ENCODE measurements around the gene CSNK1G1. TPM values are rescaled to one million over a fixed set of nuclear protein-coding genes. Genes with fewer than 3 reads are reported as not detected.

CSNK1G1 gene
- total RNA-seq, 1 donor from 2014 or later: 23.5 TPM

DNA sequence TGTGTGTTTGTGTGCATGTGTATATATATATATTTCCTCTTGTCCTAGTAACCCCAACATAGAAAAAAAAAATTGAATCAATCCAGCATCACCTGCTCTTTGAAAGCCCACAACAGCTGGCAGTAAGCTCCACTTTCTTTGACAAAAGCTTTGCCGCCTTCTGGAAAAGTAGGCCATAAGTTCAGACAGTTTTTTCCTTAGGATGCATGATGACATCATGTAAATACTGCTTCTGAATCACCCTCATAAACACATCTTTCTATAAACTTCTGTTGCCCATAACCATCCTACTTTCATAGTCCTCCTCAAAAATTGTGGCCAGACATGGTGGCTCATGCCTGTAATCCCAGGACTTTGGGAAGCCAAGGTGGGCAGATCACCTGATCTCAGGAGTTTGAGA lies 67.4 kb downstream of the CSNK1G1 start:
- Histone ChIP-seq H3K4me3 (ENCODE audit: low read depth, low read length) (no peak overlapping the region), H3K36me3 (ENCODE audit: control insufficient read depth, insufficient read depth, low read length) (no peaks in the 10 kb centered on the region), H3K27me3 (ENCODE audit: control insufficient read depth, insufficient read depth, low read length) (no peaks in the 10 kb centered on the region)
- DNase-seq (ENCODE audit: low read depth): no peak
- TF ChIP-seq, protein P1, sequence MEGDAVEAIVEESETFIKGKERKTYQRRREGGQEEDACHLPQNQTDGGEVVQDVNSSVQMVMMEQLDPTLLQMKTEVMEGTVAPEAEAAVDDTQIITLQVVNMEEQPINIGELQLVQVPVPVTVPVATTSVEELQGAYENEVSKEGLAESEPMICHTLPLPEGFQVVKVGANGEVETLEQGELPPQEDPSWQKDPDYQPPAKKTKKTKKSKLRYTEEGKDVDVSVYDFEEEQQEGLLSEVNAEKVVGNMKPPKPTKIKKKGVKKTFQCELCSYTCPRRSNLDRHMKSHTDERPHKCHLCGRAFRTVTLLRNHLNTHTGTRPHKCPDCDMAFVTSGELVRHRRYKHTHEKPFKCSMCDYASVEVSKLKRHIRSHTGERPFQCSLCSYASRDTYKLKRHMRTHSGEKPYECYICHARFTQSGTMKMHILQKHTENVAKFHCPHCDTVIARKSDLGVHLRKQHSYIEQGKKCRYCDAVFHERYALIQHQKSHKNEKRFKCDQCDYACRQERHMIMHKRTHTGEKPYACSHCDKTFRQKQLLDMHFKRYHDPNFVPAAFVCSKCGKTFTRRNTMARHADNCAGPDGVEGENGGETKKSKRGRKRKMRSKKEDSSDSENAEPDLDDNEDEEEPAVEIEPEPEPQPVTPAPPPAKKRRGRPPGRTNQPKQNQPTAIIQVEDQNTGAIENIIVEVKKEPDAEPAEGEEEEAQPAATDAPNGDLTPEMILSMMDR (IDR thresholded peaks at IDR 0.05; ENCODE audit: insufficient read depth, low read length, poor library complexity, severe bottlenecking): no peak

DNA sequence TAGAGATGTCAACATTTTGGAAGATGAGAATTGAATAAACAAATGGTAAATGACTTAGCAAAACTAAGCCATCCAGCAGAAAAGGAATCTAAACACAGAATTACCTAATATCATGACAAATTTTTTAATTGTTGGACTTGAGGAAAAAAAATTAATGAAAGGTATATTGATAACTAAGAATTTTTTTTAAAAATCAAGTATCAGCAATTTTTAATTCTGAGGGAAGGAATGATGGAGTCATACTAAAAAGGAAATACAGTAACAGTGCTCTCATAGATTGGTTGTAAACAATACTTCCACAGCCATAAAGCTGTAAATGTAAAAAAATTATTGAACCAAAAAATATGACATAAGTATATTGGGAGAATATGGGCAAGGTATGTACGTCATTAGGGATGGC lies 68.0 kb downstream of the CSNK1G1 start:
- Histone ChIP-seq H3K27me3 (ENCODE audit: control insufficient read depth, insufficient read depth, low read length) (no peaks in the 10 kb centered on the region), H3K36me3 (ENCODE audit: control insufficient read depth, insufficient read depth, low read length) (no peaks in the 10 kb centered on the region)
- DNase-seq (ENCODE audit: low read depth): no peak

DNA sequence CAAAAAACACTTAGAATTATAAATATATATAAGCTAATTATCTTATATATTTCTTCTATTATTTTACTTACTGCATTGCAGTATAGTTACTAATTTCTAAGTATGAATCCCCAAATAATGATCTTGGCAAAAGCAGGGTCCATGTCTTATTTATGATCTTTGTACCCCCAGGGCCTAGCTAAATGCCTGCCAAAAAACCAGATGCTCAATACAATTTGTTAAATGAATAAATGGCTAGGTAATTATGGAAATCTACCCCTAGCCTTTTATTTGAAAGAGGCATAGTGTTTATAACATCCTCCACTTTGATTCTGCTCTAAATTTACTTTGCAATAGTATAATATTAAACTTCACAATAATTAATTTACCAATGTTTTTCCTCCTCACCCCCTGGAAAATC lies 69.5 kb downstream of the CSNK1G1 start:
- TF ChIP-seq, protein P1 (IDR thresholded peaks at IDR 0.05; ENCODE audit: insufficient read depth, low read length, poor library complexity, severe bottlenecking): no peak
- Histone ChIP-seq H3K36me3 (ENCODE audit: control insufficient read depth, insufficient read depth, low read length) (no peaks in the 10 kb centered on the region), H3K27me3 (ENCODE audit: control insufficient read depth, insufficient read depth, low read length) (no peaks in the 10 kb centered on the region), H3K4me3 (ENCODE audit: low read depth, low read length) (no peak overlapping the region)
- DNase-seq (ENCODE audit: low read depth): no peak

More for the DNA sequence above, 68.0 kb downstream of the CSNK1G1 start:
- H3K4me3 ChIP-seq (ENCODE audit: low read depth, low read length): no peak overlapping the region
- TF ChIP-seq, protein P1 (IDR thresholded peaks at IDR 0.05; ENCODE audit: insufficient read depth, low read length, poor library complexity, severe bottlenecking): no peak

DNA sequence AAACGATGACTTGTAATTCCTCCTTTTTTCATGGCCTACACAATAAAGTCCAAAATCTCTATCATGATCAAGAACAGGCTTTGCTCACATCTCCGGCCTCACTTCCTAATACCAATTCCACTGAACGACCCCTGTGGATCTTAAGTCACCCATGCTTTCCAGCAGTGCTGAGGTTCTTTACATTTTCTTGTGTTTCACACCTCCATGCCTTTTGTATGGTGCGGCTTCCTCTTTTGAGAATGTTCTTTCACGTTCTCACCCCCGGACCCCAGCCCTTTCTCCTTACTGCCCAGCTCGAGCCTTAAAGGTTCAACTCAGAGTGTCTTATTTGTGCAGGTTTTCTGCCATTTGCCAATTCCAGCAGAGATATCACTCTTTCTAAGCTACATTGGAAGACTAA lies 70.1 kb downstream of the CSNK1G1 start:
- Histone ChIP-seq H3K4me3 (ENCODE audit: low read depth, low read length) (no peak overlapping the region), H3K27me3 (ENCODE audit: control insufficient read depth, insufficient read depth, low read length) (no peaks in the 10 kb centered on the region), H3K36me3 (ENCODE audit: control insufficient read depth, insufficient read depth, low read length) (no peaks in the 10 kb centered on the region)
- DNase-seq (ENCODE audit: low read depth): no peak
- TF ChIP-seq, protein P1 (IDR thresholded peaks at IDR 0.05; ENCODE audit: insufficient read depth, low read length, poor library complexity, severe bottlenecking): no peak

DNA sequence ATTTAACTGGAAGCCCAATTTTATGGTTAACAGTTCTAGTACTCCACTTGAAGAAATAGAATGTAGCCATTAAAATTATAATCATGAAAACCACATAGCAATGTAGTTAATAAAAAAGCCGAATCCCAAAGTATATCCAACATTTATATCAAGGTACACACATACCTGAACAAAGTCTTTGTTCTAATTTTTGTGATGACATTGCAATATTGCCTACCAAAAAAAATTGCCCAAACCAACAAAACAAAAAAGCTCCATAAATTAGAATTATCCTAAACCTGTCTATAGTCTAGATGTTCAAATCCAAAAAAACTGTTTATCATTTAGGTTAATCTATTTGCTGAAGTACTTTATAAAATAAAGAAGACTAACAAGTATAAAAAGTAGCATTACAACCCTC lies 70.8 kb downstream of the CSNK1G1 start:
- Histone ChIP-seq H3K36me3 (ENCODE audit: control insufficient read depth, insufficient read depth, low read length) (no peaks in the 10 kb centered on the region), H3K4me3 (ENCODE audit: low read depth, low read length) (no peak overlapping the region), H3K27me3 (ENCODE audit: control insufficient read depth, insufficient read depth, low read length) (no peaks in the 10 kb centered on the region)
- DNase-seq (ENCODE audit: low read depth): no peak
- TF ChIP-seq, protein P1 (IDR thresholded peaks at IDR 0.05; ENCODE audit: insufficient read depth, low read length, poor library complexity, severe bottlenecking): no peak

DNA sequence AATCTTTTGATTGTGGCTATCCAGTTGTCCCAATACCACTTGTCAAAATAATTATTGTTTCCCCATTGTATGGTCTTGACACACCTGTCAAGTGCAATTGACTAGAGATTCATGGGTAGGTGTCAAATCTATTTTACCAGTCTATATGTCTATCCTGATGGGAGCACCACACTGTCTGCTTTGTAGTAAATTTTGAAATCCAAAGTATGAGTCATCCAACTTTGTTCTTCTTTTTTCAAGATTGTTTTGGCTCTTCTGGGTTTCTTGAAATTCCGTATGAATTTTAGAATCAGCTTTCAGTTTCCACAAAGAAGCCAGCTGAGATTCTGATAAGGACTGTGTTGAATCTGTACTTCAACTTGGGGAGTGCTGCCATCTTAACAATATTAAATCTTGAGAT lies 71.9 kb downstream of the CSNK1G1 start:
- H3K27me3 ChIP-seq (ENCODE audit: control insufficient read depth, insufficient read depth, low read length): no peaks in the 10 kb centered on the region
- H3K4me3 ChIP-seq (ENCODE audit: low read depth, low read length): no peak overlapping the region
- TF ChIP-seq, protein P1 (IDR thresholded peaks at IDR 0.05; ENCODE audit: insufficient read depth, low read length, poor library complexity, severe bottlenecking): no peak
- DNase-seq (ENCODE audit: low read depth): no peak
- no peaks in the 10 kb centered on the region for H3K36me3 ChIP-seq (ENCODE audit: control insufficient read depth, insufficient read depth, low read length)
